LNCaP clone FGC (cell line): ENCODE data around the gene LXN.

Source experiments
- DNase-seq: peaks from one replicate; pipeline ENCODE4 v3.0.0-alpha.2; 2011; ENCODE audit warnings: low read depth
- H3K4me3 ChIP-seq: 2 replicates; pipeline ENCODE4 v1.5.1; 2011; ENCODE audit warnings: mild to moderate bottlenecking, low read depth, low read length, control low read depth
- TF ChIP-seq, protein P1 (sequence below): IDR thresholded peaks from 2 replicates; pipeline ENCODE4 v1.5.1; 2012; ENCODE audit warnings: mild to moderate bottlenecking; ENCODE audit not compliant: control insufficient read depth, insufficient read depth; ENCODE audit errors: extremely low read depth

The LXN gene

DNA sequence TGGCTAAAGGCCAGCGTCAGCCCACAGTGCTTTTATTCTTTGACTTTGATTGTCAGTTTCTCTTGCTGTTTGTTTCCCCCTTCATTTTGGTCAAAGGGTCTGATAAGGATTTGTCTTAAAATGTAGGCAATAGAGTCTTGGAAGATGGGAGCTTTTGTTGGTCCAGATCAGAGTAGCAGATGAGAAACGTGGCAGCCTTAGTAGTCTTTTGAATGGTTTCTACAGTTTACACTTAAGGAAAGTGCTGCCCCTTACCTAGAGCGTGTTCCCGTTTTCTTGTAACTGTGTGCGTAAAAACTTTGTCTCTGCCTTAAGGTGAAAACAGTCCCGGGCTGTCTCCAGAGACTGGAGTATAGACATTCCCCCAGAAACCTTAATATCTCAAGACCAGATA lies 630 bp downstream of the LXN start:
- TF ChIP-seq, protein P1, sequence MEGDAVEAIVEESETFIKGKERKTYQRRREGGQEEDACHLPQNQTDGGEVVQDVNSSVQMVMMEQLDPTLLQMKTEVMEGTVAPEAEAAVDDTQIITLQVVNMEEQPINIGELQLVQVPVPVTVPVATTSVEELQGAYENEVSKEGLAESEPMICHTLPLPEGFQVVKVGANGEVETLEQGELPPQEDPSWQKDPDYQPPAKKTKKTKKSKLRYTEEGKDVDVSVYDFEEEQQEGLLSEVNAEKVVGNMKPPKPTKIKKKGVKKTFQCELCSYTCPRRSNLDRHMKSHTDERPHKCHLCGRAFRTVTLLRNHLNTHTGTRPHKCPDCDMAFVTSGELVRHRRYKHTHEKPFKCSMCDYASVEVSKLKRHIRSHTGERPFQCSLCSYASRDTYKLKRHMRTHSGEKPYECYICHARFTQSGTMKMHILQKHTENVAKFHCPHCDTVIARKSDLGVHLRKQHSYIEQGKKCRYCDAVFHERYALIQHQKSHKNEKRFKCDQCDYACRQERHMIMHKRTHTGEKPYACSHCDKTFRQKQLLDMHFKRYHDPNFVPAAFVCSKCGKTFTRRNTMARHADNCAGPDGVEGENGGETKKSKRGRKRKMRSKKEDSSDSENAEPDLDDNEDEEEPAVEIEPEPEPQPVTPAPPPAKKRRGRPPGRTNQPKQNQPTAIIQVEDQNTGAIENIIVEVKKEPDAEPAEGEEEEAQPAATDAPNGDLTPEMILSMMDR = no peak
- H3K4me3 ChIP-seq = 0 out of 2 replicates have a peak overlapping the region, but pooled peaks have one; percentile 27
- no peak for DNase-seq

DNA sequence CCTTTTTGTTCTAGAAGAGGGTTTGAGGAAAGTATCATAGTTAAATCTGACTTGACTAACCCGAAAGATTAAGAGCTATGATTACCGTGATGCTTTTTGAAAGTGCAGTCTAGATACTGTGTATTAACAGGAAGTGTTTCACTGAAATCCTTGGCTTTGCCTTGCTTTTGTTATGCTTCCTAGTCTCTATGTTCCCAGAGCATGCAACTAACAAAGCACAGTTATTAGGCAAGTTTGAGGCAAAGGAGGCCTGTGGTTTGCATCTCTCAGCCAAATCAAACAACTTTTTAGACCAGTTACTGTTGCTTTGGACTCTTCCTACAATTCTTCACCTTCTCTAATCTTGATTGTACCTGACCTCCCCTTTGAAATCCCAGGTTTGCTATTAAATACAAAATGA lies 3.9 kb downstream of the LXN start:
- no peak overlapping the region for H3K4me3 ChIP-seq
- TF ChIP-seq, protein P1 = no peak
- no peak for DNase-seq

DNA sequence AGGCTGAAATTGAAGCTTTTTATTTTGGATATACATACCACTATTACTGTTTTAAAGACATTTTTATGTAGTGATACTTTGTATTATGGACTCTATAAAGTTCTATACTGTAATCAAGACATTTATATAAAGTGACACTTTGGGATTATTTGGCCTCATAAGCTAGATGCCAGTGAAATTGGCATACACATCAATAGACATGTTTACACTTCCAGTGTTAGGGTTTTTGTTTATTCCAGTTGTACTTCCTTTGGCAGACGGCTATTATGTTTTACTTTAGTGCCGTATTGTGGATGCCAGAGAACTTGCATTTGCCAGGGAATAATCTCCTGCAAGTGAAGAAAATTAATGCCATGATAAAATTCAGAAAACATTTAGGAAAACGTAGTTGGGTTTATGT lies 6.0 kb downstream of the LXN start:
- DNase-seq = no peak
- TF ChIP-seq, protein P1 = no peak
- no peak overlapping the region for H3K4me3 ChIP-seq

DNA sequence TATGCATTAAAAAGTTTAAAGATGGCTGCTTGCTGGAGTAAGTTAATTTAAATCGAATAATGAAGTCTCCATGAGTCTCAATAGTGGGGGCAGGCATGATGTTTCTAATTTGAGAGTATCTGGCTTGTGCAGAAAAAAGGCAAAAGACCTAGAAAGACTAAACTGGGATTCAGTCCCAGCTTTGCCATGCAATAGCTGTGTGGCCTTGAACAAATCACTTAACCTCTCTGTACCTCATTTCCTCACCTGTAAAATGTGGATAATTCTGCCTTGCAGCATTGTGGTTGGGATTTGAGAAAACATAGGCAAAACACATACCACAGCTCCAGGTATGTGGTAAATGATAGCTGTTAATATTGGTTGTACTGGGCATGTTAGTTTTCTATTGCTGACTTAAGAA lies 8.6 kb downstream of the LXN start:
- no peak for DNase-seq
- H3K4me3 ChIP-seq = no peak overlapping the region
- TF ChIP-seq, protein P1 = no peak

DNA sequence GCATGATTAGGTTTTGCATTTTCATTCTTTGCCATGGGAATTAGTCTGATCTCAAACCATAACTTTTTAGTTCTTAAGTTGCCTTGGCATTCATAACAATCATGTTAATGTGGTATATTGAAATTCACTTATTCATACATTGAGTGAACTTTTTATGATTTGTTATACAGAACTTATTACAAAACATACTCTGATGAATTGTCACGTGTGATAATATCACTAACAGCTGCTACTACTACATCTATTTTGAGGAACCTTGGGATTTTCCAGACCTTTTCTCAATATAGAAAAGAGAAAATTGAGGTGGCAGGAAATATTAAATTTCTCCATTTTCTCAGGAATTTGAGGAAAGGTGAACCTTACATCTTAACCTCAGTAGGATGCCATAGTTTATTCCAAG lies 9.2 kb downstream of the LXN start:
- TF ChIP-seq, protein P1 = no peak
- no peak for DNase-seq
- H3K4me3 ChIP-seq = no peak overlapping the region

DNA sequence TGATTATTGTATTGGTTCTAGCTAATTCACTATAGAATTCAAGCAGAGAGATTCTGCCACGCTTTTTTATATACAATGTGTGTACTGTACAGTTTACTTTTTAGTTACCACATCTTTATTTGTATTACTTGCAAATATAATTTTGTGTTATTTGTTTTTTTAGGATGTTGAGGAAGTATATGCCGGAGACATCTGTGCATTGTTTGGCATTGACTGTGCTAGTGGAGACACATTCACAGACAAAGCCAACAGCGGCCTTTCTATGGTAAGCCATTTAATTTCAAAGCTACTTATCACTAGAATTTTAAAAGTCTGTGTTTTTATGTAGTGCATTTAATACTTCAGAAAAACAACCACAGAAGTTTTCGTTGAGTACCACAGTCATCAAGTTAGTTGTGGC lies 11.7 kb downstream of the LXN start:
- H3K4me3 ChIP-seq = no peak overlapping the region
- DNase-seq = peak; percentile 87
- TF ChIP-seq, protein P1 = no peak

DNA sequence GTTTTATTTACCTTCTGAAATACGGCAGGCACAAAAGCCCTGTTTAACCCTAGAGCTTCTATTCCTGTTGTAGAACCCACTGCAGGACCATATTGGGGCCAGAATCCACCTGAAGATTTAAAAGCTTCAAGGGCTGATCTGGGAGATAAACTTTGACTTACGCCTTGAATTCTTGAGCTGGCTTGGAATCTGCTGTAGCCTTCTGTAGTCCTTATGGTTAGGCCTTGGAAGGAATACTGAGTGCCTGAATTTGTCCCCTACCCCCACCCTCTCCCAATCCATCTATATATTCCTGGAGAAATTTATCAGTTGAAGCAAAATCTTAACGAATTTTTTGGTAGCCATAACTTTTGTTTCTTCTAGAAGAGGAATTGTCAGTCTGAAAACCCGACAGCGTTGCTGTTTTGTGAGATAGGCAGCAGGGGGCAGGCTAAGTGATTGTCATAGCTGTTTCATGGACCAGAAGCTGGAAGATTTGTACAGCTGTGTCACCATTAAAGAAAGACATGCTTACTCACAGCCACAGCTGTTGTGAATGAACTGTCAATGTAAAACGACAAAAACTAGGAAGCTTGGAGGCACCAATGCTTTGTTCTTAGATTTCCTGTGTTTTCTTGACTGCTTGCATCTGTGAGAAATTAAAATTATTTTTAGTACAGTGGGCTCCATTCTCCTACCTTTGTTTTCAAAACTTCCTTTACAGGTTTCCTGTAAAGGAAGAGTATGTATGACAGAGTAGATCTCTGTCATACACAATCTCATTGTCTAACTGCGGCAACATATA lies 12.8 kb downstream of the LXN start:
- peak; percentile 64 for DNase-seq
- H3K4me3 ChIP-seq = no peak overlapping the region
- TF ChIP-seq, protein P1 = peak; percentile 73
